DOHH2 (cell line): ENCODE data around the gene GRIK2.

ENCODE experiments used
- CTCF ChIP-seq: fragments of 200-600 bp; sonication (generic); IDR thresholded peaks from one replicate; pipeline ENCODE4 v1.5.1; 2014; ENCODE audit warnings: antibody characterized with exemption, mild to moderate bottlenecking, low read depth, low read length; ENCODE audit not compliant: poor library complexity, severe bottlenecking
- EZH2phosphoT487 ChIP-seq: fragments of 200-600 bp; sonication (generic); IDR thresholded peaks from 2 replicates; pipeline ENCODE4 v1.6.1; 2017; ENCODE audit warnings: borderline replicate concordance, mild to moderate bottlenecking, antibody characterized with exemption, low read length, moderate library complexity, mixed read lengths

- TF ChIP-seq CTCF (no peak), EZH2phosphoT487 (no peak)
Measured at GRCh38 chr6:101398716-101399615, 5.5 kb downstream of the GRIK2 start.
